Measurements from ENCODE around the gene MSI2. TPM values are rescaled to one million over a fixed set of nuclear protein-coding genes. Genes with fewer than 3 reads are reported as not detected.

MSI2 gene
- total RNA-seq, 1 donor: 23.2 TPM

DNA sequence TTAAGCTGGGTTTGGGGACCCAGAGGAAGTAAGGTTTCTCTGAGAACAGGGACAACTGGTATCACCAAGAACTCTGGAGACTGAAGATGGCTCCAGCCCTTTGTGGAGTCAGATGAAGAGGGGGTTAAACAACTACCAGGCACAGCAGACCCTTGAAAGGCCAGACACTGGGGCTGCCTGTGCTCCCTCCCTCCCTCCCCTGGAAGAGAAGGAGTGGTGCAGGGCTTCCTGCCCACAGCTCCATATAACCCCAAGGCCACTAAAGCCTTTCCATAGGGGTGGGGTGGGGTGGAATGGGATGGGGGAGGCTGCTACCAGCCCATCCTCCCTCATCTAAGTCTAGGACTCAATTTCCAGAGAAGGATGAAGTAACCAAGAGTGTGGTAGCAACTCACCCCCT lies 422.1 kb downstream of the MSI2 start:
- no peaks in the 10 kb centered on the region for H3K4me1 ChIP-seq (ENCODE audit: insufficient read depth, low read length)
- H3K79me2 ChIP-seq (ENCODE audit: insufficient read depth, low read length): no peaks in the 10 kb centered on the region
- H3K4me2 ChIP-seq (ENCODE audit: insufficient read depth, low read length): no peak overlapping the region
- H2AFZ ChIP-seq (ENCODE audit: low read length): no peak overlapping the region
- no peak overlapping the region for H3K4me3 ChIP-seq (ENCODE audit: insufficient read depth, low read length)
- H3K9me3 ChIP-seq (ENCODE audit: low read depth, low read length): no peaks in the 10 kb centered on the region
- no peak overlapping the region for H3K27ac ChIP-seq (ENCODE audit: low read depth, low read length)
- H4K20me1 ChIP-seq (ENCODE audit: insufficient read depth, low read length): no peaks in the 10 kb centered on the region
- no peak for DNase-seq (ENCODE audit: insufficient read length, low spot score, missing footprints)
- H3K36me3 ChIP-seq (ENCODE audit: insufficient read depth, low read length): no peaks in the 10 kb centered on the region
- no peaks in the 10 kb centered on the region for H3K27me3 ChIP-seq (ENCODE audit: insufficient read depth, low read length)
- TF ChIP-seq, protein P1, sequence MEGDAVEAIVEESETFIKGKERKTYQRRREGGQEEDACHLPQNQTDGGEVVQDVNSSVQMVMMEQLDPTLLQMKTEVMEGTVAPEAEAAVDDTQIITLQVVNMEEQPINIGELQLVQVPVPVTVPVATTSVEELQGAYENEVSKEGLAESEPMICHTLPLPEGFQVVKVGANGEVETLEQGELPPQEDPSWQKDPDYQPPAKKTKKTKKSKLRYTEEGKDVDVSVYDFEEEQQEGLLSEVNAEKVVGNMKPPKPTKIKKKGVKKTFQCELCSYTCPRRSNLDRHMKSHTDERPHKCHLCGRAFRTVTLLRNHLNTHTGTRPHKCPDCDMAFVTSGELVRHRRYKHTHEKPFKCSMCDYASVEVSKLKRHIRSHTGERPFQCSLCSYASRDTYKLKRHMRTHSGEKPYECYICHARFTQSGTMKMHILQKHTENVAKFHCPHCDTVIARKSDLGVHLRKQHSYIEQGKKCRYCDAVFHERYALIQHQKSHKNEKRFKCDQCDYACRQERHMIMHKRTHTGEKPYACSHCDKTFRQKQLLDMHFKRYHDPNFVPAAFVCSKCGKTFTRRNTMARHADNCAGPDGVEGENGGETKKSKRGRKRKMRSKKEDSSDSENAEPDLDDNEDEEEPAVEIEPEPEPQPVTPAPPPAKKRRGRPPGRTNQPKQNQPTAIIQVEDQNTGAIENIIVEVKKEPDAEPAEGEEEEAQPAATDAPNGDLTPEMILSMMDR (IDR thresholded peaks at IDR 0.05; ENCODE audit: extremely low read depth, low read depth, low read length): no peak

DNA sequence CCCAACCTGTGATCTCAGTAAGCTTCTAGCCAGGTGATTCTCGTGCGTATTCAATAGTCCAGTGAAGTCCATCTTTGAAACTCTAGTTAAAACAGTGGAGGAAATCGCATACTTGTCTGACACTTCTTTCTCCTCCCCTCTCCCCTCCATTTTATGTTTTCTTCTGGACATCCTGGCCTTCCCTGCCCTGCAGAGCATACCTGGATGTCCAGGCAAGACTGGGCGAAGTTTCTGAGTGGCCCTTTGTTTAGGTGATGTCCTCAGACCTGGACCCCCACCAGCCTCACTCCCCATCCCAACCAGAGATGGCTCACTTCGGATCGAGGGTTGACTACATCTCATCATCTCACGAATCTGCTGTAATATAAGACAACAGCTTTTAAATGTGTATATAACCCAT lies 423.0 kb downstream of the MSI2 start:
- Histone ChIP-seq H3K79me2 (ENCODE audit: insufficient read depth, low read length) (no peaks in the 10 kb centered on the region), H3K4me3 (ENCODE audit: insufficient read depth, low read length) (no peak overlapping the region), H3K27me3 (ENCODE audit: insufficient read depth, low read length) (no peaks in the 10 kb centered on the region), H3K27ac (ENCODE audit: low read depth, low read length) (no peak overlapping the region), H2AFZ (ENCODE audit: low read length) (no peak overlapping the region), H3K36me3 (ENCODE audit: insufficient read depth, low read length) (no peaks in the 10 kb centered on the region), H4K20me1 (ENCODE audit: insufficient read depth, low read length) (no peaks in the 10 kb centered on the region), H3K4me2 (ENCODE audit: insufficient read depth, low read length) (no peak overlapping the region), H3K9me3 (ENCODE audit: low read depth, low read length) (no peaks in the 10 kb centered on the region), H3K4me1 (ENCODE audit: insufficient read depth, low read length) (no peaks in the 10 kb centered on the region)
- no peak for DNase-seq (ENCODE audit: insufficient read length, low spot score, missing footprints)
- TF ChIP-seq, protein P1 (IDR thresholded peaks at IDR 0.05; ENCODE audit: extremely low read depth, low read depth, low read length): no peak

DNA sequence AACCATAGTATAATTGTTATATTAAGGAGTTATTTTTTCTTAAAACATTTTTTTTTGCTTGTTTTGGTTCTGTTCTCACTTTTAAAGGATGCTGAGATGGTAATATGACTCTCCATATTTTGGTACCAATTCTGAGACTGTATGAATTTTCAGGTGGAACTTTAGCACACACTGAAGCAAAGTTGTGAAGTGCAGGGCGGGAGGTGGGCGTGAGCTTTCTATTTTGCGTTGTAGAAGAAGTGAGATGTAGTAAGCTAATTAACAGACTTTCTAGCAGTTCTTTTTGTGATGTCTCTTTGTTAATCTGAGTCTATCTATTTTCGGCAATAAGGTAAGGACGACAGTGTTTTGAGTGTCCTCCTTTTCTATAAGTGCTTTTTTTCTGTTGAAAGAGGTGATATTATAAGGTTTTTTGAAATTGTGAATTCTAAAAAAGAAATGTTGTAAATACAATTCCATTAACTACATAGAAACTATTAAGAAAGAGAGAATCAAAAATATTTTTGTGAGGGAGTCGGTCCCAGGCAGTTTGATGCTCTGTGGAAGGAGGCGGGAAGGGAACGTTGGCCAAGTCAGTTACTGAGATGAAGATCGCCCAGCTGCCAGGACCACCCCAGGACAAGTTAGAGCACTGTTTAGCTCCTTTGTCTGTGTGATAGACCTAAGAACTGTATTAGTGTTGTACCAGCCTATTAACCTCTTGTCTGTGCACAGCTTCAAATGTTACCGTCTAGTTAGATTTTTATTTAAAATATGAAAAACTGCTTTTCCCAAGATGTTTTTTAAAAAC lies 423.8 kb downstream of the MSI2 start:
- Histone ChIP-seq H3K27me3 (ENCODE audit: insufficient read depth, low read length) (no peaks in the 10 kb centered on the region), H4K20me1 (ENCODE audit: insufficient read depth, low read length) (no peaks in the 10 kb centered on the region), H3K36me3 (ENCODE audit: insufficient read depth, low read length) (no peaks in the 10 kb centered on the region), H3K79me2 (ENCODE audit: insufficient read depth, low read length) (no peaks in the 10 kb centered on the region), H3K9me3 (ENCODE audit: low read depth, low read length) (no peaks in the 10 kb centered on the region), H3K4me2 (ENCODE audit: insufficient read depth, low read length) (no peak overlapping the region), H2AFZ (ENCODE audit: low read length) (no peak overlapping the region), H3K4me1 (ENCODE audit: insufficient read depth, low read length) (no peaks in the 10 kb centered on the region), H3K27ac (ENCODE audit: low read depth, low read length) (no peak overlapping the region), H3K4me3 (ENCODE audit: insufficient read depth, low read length) (no peak overlapping the region)
- TF ChIP-seq, protein P1 (IDR thresholded peaks at IDR 0.05; ENCODE audit: extremely low read depth, low read depth, low read length): no peak
- DNase-seq (ENCODE audit: insufficient read length, low spot score, missing footprints): no peak

DNA sequence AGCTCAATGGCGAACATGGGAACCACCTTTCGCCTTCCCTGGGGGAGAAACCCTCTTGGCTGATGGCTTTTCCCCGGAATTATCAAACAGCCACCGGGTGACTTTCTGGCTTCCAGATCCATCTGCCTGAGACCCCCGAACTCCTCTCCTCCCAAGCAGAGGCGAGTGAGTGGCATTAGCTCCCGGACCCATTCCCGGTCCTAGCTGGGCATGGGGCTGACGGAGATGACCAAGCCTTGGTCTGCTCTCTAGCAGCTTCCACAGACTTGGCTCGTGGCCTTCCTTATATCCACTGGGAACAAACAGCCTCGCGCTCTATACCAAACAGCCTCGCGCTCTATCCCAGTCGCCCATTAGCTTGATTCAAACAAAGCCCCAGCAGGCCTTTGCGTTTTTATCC lies 426.4 kb downstream of the MSI2 start:
- no peaks in the 10 kb centered on the region for H3K79me2 ChIP-seq (ENCODE audit: insufficient read depth, low read length)

More for the DNA sequence above, 426.4 kb downstream of the MSI2 start:
- Histone ChIP-seq H3K4me2 (ENCODE audit: insufficient read depth, low read length) (no peak overlapping the region), H4K20me1 (ENCODE audit: insufficient read depth, low read length) (no peaks in the 10 kb centered on the region), H3K4me3 (ENCODE audit: insufficient read depth, low read length) (no peak overlapping the region), H3K9me3 (ENCODE audit: low read depth, low read length) (no peaks in the 10 kb centered on the region), H3K4me1 (ENCODE audit: insufficient read depth, low read length) (no peaks in the 10 kb centered on the region), H3K27me3 (ENCODE audit: insufficient read depth, low read length) (no peaks in the 10 kb centered on the region), H3K36me3 (ENCODE audit: insufficient read depth, low read length) (no peaks in the 10 kb centered on the region), H2AFZ (ENCODE audit: low read length) (no peak overlapping the region), H3K27ac (ENCODE audit: low read depth, low read length) (no peak overlapping the region)
- TF ChIP-seq, protein P1 (IDR thresholded peaks at IDR 0.05; ENCODE audit: extremely low read depth, low read depth, low read length): no peak
- DNase-seq (ENCODE audit: insufficient read length, low spot score, missing footprints): no peak
